ENCODE results near the gene RGS6.

Gene RGS6

DNA sequence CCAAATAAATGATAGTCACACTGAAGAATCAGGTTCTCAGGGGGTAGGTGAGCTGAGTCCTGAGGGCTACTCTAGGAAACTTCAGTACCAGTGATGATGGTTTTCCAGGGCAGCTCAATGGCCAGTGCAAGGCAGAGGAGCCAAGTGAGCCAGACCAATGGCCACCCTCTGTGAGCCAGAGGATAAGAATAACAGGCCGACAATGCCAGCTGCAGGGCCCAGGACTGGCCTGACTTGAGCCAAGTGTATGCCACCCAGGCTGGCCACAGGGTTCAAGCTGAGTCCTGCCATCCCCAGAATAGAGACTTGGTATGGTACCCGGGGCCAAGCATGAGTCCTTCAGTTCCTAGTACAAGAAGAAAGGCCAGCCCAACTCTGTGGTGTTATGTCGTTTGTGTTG is 606.2 kb downstream of the RGS6 start:
- no peak for DNase-seq

DNA sequence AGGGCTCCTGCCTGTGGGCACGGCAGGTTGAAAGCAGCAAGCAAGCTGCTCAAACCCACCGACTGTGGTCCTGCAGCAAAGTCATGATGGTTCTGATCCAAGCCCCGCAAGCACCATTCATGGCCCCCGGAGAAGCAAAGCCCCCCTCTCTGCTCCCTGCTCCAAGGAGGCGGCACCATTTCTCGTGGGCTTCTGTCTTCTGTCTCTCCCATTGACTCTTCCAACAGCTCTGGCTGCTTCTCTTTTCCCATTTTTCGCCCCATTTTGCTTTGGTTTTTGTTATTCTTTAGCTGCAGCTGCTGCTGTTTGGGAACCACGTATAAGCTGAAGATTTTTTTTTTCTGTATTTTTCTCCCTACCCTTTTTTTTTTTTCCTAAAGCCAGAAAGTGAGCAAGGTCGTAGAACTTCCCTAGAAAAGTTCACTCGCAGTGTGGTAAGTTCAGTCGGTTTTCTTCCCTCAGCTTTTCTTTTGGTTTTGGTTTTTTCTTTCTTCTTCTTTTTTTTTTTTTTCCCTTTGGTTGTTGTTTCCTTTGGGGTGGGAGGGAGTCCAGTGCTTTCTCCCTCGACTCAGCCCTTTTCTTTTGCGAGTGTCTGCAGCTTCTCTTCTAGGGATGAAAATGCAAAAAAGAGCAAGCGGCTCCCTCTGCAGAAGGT is 607.6 kb downstream of the RGS6 start:
- DNase-seq, result no peak

DNA sequence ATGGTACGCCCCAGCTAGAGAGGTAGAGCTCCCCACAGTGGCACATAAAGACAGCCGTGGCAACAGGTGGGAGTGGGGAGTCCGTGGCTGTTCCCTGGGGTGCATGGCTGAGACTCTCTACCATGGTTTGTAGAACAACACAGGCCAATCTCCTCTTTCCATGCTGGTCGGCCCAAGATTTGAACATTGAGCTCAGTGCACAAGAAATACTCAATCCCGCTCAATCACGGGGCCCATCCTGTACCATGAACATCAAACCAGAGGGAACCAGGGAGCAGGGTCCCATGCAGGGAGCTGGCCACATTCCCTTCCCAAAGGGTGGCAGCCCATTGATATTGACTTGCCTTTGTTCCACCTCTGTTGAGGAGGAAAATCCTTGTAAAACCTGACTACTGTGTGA is 608.6 kb downstream of the RGS6 start:
- no peak for DNase-seq

DNA sequence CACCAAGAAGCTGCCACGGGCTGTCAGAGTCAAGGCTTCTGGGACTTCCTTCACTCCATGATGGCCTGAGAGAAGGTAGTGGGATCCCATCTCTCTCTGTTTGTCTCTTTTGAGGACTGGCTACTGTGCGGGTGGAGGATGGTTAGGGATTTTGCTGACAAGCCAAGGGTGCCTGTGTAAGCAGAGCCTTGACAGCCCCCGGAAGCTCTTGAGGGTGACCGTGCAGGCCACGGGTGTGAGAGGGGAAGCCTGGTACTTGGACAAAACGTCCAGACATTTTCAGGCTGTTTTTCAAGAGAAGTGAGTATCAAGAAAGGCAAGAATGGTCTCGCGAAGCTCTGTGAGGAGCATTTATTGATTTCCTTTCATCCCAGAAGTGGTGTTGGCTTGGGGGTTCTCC is 609.3 kb downstream of the RGS6 start:
- no peak for DNase-seq

DNA sequence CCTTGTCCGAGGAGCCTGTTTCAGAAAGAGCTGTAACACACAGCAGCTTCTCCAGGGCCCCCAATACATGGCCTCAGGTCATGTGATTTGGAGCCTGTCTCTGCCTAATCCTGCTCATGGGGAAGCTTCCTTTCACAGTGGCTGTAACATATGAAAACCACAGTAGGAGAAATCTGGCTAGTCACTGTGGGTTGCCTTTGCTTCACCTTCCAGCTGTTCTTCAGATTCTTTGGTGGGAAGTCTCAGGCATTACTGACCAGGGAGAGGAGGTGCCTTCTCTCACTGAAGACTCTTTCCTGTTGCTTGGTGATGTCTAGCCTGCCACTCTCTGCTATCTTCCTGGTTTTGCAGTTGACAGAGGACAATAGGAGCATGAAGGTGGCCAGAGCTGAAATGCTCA is 611.1 kb downstream of the RGS6 start:
- no peak for DNase-seq

DNA sequence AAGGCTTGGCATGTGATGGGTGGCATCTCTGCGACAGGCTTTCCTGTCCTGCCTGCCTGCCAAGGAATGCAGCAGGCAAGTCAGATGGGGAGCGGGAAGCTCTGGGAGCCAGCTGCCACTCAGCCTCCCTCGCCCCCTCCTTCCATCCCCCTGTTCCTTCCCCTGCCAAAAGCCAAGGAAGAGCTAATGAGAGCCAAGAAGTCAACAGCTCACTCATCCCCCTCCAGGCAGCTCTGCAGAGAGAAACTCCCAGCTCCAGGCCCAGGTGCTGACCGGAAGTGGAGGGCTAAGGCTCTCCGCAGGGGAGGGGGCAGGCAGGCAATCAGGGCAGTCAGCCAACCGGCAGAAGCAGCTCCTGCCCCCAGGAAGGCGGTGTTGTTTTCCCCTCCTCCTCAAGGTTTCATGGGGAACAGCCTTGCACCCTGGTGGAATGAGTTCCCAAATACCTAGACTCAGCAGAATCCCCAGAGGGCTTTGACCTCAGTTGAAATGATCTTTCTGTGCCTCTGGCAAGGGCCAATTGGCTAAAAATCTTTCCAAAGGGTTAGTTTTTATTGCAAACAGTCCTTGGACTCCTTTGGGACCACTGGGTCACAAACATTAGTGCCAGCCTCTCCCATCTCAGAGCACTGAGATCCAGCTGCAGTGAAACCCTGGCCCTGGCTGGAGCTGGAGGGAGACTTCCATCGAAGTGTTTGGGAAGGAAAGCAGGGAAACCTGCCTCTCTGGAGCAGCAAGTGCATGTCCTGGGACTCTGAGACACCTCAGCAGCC is 612.6 kb downstream of the RGS6 start:
- no peak for DNase-seq

DNA sequence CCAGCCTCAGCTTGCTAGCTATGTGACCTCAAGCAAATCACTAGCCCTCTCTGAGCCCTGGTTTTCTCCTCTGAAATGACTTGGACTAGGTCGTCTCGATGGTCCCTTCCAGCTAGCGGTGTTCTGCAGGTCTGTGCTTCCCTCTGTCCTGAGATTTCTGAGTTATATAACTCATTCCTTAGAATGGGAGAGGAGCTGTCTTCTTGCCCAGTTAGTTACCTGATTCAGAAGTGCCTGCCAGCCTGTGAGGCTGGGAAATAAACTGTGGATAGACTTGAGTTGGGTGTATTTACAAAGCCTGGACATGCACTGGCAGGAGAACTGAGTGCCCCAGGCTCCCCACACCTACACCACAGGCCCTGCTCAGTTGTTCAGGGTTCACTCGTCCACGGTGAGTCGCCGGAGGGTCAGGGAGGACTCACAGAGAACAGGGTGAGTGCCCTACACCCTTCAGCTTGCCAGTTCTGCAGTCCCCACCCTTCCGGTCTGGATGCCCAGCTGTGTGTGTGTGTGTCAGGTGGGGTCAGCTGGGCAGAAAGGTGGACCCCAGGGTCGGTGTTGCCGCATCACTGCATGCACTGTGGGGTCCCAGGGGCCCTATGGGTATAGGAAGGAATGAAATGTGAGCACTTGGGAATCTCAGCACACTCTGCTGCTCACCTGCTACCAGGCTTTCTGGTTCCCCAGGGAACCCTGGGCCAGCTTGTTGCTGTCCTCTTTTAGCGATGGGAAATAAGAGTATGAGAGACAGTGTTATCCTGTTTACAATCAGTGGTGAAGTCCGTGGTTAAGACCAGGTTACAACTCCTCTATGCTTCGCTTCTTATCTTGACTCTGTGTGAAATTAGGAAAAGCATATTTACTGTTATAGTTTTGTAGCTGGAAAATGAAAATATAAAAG is 613.4 kb downstream of the RGS6 start:
- no peak for DNase-seq

DNA sequence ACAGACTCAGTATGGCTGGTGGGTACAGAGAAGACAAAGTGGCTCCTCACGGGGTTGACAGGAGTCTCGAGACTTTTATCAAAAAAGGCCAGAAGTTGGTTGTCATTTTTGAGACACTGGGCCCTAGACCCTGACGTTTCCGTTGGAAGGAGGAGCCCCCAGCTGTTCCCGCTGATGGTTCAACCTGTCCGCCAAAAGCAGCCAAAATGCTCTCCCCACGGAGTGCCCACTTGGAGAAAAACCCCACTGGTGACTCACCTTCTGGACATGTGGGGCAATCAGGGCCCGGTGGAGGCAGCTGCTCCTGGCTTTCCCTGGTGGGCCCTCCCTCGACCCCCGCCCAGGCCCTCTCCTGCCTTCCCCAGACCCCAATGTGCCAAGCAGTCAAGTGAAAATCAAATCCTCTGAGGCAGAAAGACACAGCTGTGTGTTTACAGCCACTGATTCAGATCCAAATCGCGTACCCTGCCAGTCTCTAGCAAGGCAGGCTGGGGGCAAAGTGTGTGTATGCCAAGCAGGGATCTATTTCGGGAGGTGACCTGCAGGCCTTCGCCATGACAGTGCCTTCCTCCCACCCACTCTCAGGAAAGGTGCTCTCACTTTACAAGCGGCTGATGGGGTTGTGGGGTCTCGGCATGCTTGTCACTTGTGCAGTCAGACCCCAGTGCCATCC is 614.3 kb downstream of the RGS6 start:
- DNase-seq, result no peak

DNA sequence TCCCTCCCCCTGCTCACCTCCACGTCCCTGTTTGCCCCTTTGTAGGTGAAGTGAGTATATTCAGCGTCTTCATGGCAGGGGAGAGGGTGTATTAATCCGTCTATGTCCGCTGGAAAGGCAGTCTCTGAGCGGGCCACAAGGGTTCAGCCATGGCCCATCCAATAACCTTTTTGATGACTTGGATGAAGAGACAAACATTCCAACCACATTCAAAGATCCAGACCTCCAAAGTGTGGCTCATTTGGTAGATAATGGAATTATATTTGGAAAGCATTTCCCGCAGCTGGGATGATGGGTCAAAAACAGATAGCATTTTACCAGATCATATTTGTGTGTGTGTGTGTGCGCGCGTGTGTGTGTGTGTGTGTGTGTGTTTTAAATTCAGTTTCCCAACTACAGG is 615.8 kb downstream of the RGS6 start:
- DNase-seq, result no peak

DNA sequence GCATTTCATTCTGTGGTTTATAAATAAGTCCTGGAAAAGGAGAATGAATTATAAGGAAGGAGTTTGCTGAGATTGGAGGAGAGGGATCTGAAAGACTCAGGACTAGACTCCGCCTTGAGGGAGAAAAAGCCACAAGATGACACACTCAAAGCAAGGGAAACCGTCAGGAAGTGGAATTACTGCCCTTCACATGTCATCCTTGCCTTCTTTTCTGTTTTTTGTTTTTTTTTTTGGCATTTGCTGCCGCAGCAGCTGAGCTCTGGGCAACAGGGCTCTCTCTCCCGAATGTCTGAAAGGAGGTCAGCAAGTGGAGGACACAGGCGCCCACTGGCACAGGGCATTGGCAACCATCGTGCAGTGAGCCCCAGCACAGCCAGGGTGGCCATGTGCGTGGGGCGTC is 616.8 kb downstream of the RGS6 start:
- DNase-seq, result no peak

DNA sequence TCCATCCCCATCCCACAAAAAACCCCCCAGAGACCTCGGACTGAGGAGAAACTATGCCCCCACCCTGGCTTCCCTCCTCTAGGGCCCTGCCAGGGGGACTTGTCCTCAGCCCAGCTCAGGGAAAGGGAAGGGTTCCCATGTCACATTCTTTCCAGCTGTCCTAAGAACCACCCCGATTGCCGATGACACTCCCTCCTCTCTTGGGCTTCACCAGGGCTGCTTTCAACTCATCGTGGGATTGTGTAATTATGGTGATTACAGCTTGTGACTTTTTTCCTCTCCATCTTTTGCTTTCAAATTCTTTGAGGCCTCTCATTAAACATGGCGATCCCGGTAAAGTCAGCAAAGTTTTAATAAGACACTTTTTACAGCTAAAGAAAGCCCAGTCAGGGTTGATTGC is 617.6 kb downstream of the RGS6 start:
- no peak for DNase-seq

DNA sequence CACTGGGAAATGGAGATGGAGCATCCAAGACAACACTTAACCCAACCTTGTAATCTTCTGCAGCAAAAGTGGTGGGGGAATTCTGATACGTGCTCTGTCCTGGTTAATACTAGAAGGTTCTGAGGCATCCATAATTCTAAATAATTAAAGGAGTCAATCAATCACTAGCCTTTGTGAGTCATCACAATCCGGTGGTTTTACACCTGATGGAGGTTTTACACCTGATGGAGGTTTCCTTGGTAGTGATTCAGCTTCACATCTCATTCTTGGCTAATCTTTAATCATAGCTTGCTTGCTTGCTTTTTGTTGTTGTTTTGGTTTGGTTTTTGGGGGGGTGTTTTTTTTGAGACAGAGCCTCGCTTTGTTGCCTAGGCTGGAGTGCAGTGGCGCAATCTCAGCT is 618.3 kb downstream of the RGS6 start:
- DNase-seq, result no peak

DNA sequence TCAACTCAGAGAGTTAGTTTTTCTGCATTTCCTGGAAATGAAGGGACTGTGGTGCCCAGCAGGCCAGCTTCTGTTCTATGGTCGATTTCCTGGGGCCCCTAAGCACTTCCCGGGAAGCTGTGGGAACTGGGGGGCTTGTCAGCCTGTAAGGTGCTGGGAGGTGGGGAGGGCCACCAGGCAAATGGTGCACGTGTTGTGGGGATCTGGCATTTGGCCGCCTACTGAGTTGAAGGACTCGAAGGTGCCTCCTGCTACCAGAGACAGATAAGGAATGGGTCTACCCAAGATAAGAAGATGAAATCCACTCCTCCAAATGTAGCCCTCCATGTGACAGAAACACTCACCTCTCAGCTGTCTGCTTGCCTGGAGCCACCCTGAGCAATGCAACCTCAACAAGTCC is 620.0 kb downstream of the RGS6 start:
- DNase-seq, result no peak

DNA sequence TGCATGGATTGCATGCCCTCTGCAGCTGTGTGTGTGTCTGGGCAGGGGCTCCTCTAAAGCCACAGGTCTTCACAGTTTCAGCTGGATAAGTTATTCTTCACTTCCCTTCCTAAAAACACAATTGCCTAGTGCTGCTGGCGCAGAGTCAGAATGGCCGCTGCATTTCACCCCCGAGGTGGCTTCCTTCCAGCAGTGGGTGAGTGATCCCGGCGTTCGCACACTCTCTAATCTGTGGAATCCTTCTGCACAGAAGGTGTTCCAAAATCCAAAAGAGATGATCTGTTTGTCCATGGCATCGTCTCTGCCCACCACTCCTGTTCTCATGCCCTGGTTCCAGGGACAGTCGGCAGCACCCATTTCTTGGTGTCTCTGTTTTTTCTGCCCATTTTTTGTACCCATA is 620.9 kb downstream of the RGS6 start:
- no peak for DNase-seq

DNA sequence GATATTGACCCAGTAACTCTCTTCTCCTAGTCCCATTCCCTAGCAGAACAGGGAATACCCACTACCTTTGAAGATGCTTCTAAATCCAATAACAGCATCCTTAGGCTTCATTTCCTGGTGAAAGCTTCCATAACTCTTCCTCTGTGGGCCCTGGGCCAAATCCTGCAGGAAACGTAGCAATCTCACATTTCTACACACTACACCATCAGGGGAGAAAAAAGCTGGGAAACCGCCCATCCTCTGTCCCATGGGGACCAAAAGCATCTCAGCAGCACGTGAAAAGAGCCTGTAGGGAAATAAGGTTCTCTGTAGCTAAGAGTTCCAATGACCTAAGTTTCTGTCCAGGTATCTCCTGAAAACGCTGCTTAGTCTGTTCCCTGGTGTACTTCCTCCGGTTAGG is 621.4 kb downstream of the RGS6 start:
- DNase-seq, result no peak

DNA sequence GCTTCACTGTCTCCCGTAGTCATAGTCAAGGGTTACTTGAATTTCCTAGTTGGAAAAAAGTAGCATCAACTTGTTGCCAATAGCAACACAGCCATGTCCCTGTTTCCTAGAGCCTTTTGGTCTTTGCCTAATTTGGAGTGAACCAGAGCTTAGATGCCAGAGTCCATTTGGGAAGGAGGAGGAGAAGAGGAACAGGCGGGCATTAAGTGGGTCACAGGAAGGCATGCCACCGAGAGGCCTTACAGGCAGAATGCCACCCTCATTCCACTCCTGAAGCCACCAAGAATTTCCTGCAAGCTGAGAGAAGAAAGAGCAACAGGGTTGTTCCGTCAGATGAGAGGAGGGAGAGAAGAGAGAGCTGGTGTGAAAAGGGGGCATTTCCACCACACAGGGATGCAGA is 622.2 kb downstream of the RGS6 start:
- DNase-seq, result no peak

DNA sequence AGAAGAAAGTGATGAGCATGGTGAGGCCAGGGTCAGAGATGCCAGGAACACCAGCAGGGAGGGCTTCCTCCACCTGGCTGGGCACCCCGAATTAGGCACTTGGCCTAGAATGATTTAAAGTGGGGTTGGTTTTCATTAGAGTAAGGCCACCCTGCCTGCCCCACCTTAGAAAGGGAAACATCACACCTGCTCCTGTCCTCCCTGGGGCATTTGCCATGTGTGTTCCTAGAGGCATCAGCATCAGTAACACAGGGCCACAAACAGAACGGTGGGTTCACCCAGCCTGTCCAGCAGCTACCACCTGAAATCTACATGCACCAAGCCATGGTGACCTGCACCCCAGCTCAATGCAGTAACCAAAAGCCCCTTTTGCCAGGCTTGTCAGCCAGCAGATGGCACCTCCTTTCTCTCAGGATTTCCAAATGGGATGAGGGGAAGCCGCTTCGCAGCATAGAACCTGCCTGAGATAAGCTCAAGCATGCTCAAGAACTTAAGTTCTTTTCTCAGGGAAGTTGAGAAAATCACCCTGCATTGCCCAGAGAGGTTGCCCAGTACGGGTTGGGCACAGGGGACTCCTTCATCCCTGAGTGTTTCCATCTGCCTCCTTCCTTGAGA is 622.9 kb downstream of the RGS6 start:
- DNase-seq, result no peak

DNA sequence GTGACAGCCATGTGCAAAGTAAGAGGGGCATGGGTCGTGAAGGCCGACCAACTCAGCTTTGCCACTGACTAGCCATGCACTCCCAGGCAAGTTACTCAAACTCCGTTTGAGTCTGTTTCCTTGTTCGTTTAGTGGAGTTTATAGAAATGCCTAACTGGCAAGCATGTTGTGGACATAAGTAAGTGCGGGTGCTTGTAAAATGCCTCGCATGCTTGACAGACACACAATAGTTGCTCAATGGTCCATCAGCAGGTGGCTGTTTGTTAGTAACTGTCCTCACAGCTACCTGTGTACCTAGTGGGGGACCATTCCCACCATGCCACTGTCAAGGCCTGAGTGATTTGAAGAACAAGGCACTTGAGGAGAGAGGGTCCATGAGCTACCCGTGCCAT is 623.4 kb downstream of the RGS6 start:
- DNase-seq, result no peak

DNA sequence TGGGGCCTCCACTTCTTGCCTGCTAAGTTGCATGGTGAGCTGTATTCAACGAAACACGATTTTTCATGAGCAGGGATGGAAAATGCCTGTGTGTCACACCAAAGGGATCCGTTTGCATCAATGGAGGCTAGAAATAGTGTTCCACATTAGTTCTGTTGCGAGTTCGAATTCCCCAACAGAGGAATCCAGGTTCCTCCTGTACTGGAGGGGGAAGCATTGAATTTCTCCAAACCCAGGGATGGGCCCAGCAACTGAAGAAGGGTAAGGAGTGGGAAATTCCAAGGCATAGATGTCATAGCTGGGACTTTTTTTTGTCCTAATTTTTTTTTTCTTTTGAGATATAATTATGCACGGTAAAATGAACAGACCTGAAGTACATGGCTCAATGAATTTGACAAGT is 625.4 kb downstream of the RGS6 start:
- no peak for DNase-seq

DNA sequence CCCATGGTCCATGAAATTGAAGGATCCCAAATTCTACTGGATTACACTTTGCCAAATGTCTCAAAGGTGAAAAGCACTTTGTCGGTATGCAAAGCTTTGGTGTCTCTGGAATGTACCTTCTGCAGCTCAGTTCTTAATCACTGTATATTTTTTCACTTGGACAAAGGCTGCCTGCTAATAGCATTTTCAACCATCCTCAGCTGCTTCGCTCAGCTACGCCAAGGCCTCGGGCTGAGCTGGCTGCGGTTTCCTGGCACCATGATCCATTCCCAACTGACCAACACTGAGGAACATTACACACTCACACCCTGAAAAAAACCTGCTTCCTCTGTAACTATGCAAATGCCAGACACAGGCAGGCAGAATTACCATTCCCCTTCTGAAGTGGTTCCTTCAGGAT is 626.5 kb downstream of the RGS6 start:
- no peak for DNase-seq

DNA sequence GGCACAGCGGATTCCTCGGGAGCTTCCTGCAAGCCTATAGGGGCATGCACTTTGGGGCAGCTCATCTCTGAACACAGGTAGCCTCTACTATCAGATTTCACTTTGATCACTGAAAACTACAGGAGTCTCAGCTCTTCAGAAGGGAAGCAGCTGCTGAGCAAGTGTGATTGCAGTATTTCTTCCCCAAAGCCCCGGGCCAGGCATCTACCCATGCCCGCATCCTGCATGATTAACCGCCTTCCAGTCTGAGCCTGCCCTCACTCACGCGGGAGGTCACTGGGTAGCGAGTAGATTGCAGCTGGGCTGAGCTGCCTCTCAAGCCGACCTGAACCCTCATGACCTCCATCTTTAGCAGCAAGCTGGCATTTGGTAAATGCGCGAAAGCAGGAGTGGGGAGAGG is 627.0 kb downstream of the RGS6 start:
- no peak for DNase-seq

DNA sequence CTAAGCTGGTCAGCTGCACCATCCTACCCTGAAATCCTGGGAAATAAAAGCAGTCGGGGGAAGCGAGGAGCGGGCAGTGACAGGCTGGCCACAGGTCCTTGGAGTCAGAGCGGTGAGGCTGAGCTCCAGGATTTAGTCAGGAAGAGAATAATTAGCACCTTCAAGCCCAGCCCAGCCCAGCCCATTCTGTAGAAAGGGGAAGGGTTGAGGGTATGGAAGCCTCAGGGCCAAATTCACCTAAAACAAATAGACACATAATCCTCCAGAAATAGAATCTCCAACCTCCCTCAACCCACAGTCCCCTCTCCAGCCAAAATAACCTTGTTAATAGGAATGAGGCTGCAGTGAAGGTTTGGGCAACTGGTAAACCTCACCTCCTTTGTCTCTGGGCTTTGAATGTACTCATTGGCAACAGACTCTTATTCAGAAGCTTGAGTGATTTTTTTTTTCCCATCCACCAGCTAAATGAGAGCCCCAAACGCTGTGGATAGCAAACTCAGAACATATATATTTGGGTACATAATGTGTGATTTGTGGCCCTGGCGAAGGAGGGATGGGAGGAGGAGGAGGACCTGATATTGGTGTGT is 627.5 kb downstream of the RGS6 start:
- no peak for DNase-seq

DNA sequence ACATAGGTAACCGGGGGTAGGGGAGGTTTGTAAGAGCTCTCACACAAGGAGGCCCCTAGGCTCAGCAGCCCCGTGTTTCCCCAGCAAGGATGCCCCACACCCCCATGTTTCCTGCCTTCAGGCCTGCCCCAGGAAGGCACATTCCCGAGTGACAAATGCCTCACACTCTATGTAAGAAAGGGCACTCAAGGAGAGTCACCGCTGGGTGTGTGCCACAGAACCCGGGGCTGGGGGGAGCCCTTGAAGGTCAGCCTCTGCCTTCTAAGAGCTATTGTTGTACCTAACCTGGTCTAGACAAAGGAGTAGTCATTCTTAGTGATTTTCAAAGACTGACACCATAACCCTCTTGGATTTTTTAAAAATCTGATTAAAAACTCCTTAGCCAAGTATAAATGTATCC is 628.1 kb downstream of the RGS6 start:
- no peak for DNase-seq

All from NCI-H2107 (cell line).